Measurements from ENCODE around the gene FBXO22. TPM values are rescaled to one million over a fixed set of nuclear protein-coding genes. Genes with fewer than 3 reads are reported as not detected.

The FBXO22 gene
- total RNA-seq, 4 donors from 2014 or later: 12.6 to 14.8 (median 13.4) TPM

DNA sequence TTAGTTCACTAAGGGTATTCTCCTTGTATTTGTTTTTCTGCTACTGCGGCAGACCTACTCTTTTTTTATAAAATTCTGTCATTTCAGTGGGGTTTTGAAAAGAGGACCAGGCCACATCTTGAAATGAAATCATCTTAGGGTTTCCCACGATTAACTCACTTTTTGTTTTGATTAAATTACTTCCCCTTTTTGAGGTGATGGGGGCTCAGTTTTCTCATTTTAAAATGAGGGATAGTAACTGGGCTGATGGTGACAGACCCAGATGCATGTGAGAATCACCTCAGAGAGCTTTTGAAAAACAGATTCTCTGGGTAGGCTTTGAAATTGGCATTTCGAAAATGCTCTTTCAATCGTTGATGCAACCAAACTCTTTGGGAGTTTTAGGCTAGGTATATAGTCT lies 36.2 kb upstream of the FBXO22 start:
- no peak for TF ChIP-seq CTCF (IDR thresholded peaks at IDR 0.05; ENCODE audit: low read depth)

- no peak for TF ChIP-seq CTCF (IDR thresholded peaks at IDR 0.05; ENCODE audit: low read depth)
Observed at GRCh38 chr15:75868019-75868418, 35.7 kb upstream of the FBXO22 start.

GRCh38 chr15:75869446-75869845 lies 34.2 kb upstream of the FBXO22 start:
- no peak for TF ChIP-seq CTCF (IDR thresholded peaks at IDR 0.05; ENCODE audit: low read depth)

GRCh38 chr15:75872403-75872990 lies 31.2 kb upstream of the FBXO22 start:
- TF ChIP-seq CTCF (IDR thresholded peaks at IDR 0.05; ENCODE audit: low read depth): no peak

- no peak for TF ChIP-seq CTCF (IDR thresholded peaks at IDR 0.05; ENCODE audit: low read depth)
Observed at GRCh38 chr15:75884041-75884440, 19.6 kb upstream of the FBXO22 start.

DNA sequence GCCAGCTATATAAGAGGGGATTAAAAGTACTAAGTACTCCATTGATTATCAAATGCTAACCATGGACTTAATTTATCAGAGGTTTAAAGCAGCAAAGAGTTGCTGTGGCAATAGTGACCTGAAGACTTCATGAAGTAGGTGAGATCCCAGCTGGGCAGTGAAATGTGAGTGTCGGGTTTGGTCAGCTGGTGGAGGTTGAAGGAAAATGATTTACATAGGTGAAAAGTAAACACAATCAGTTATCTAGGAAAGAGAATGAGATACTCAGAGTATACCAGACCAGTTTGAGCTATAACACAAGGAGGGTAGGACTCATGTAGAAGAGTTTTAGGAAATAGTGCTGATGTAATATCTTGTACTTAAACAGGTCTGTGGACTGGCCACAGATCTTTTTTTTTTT lies 16.5 kb upstream of the FBXO22 start:
- TF ChIP-seq CTCF (IDR thresholded peaks at IDR 0.05; ENCODE audit: low read depth): no peak

DNA sequence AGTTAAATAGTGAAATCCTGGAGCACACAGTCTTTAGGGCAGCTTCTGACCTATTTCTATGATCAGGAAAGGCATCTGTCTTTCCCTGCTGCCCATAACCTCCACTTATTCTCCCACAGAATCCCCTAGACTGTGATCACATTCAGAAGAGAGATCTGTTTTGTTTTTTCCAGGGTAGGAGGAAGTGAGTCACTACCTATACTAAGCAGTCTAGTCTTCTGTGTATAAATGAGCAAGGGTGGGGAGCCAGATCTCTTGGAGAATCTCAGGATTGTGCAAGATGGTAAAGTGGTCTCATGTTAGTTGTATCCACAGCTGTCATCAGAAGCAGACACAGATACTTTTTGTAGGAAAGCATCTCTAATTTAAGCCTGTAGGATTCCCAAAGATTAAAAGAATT lies 11.8 kb upstream of the FBXO22 start:
- no peak for TF ChIP-seq CTCF (IDR thresholded peaks at IDR 0.05; ENCODE audit: low read depth)
